Mucosa of stomach (tissue), 1 donor: ENCODE data around the gene RILPL1.
"Not testable (repeated sequence)": the region's sequence is repeated elsewhere in the genome, so short reads cannot be mapped to it uniquely, and the experiment has no call there.

Source experiments
- H3K27me3 ChIP-seq: one replicate; pipeline ENCODE4 v1.7.0; 2013; ENCODE audit warnings: mild to moderate bottlenecking, low read length; ENCODE audit not compliant: control insufficient read depth, insufficient read depth
- H3K36me3 ChIP-seq: one replicate; pipeline ENCODE4 v1.7.0; 2013; ENCODE audit warnings: low read length; ENCODE audit not compliant: control insufficient read depth, insufficient read depth
- H3K4me1 ChIP-seq: one replicate; pipeline ENCODE4 v1.7.0; 2013; ENCODE audit warnings: mild to moderate bottlenecking, low read length; ENCODE audit not compliant: control insufficient read depth, insufficient read depth
- H3K4me3 ChIP-seq: one replicate; pipeline ENCODE4 v1.7.0; 2013; ENCODE audit warnings: low read length
- H3K9ac ChIP-seq: one replicate; pipeline ENCODE4 v1.7.0; 2013; ENCODE audit warnings: mild to moderate bottlenecking, low read length, moderate library complexity
- H3K9me3 ChIP-seq: one replicate; pipeline ENCODE4 v1.7.0; 2013; ENCODE audit warnings: mild to moderate bottlenecking, low read length, moderate library complexity; ENCODE audit not compliant: control insufficient read depth
- donor health status: Pancreatic carcinoma.

Gene RILPL1

DNA sequence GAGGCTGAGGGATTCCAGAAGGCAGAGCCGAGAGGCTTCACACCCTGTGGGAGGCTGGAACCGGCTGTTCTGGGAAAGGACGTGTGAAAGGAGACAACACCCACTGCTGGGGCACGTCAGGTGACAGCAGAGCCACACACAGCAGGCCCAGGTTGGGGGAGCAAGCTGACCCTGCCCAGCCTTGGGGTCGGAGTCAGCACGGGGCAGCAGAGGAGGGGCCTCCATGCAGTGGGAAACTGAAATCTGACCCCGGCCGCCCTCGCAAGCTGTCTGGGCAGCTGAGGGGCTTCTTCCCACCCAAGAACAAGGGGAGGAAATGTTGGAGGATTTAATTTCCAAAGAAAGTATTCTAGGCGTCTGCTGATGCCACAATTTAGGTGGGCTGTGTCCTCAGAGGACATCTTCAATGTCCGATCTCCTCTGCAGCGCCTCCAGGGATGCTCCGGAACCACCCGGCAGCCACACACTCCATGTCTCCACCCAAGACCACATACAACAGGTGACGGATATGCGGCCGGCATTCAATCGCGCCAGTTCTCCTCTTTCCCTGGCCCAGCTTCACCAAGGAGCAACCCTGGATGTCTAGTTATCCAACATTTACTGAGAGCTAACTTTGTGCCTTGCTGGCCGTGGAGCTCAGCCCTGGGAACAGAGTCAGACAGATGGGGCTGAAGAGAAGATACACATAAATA is 44.8 kb downstream of the RILPL1 start:
- no peak overlapping the region for H3K9ac ChIP-seq
- no peaks in the 10 kb centered on the region for H3K27me3 ChIP-seq
- no peaks in the 10 kb centered on the region for H3K36me3 ChIP-seq
- no peaks in the 10 kb centered on the region for H3K4me1 ChIP-seq
- H3K9me3 ChIP-seq = no peaks in the 10 kb centered on the region
- H3K4me3 ChIP-seq = no peak overlapping the region

DNA sequence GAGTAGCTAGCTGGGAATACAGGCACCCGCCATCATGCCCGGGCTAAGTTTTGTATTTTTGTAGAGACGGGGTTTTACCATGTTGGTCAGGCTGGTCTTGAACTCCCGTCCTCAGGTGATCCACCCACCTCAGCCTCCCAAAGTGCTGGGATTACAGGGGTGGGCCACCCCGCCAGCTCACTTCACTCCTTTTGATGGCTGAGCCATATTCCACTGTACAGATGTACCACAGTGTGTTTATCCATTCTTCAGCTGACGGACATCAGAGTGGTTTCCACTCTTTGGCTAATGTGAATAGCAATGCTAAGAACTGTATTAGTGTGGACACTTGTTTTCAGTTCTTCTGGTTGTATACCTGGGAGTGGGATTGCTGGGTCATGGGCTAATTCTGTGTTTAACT is 46.1 kb downstream of the RILPL1 start:
- Histone ChIP-seq H3K4me3 (no peak overlapping the region), H3K36me3 (no peaks in the 10 kb centered on the region), H3K9ac (no peak overlapping the region), H3K27me3 (no peaks in the 10 kb centered on the region), H3K4me1 (no peaks in the 10 kb centered on the region), H3K9me3 (no peaks in the 10 kb centered on the region)

DNA sequence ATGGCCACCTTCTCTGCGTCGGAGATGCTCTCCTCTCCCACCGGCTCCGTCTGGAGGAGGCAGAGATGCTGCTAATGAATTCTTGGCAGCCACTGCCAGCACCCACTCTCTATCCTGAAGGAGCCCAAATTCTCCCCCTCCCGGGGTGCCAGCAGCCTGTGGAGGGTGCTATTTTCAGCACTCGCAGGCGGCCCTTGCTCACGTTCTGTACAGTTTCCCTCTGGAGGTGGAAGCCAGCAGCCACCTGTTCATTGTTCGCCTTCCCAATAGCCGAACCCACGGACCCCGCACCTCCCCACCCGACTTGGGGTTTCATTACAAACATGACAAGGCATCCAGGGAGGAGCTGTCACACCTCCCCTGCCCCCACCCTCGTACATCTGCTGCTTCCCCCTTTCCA is 47.8 kb downstream of the RILPL1 start:
- no peaks in the 10 kb centered on the region for H3K27me3 ChIP-seq

DNA sequence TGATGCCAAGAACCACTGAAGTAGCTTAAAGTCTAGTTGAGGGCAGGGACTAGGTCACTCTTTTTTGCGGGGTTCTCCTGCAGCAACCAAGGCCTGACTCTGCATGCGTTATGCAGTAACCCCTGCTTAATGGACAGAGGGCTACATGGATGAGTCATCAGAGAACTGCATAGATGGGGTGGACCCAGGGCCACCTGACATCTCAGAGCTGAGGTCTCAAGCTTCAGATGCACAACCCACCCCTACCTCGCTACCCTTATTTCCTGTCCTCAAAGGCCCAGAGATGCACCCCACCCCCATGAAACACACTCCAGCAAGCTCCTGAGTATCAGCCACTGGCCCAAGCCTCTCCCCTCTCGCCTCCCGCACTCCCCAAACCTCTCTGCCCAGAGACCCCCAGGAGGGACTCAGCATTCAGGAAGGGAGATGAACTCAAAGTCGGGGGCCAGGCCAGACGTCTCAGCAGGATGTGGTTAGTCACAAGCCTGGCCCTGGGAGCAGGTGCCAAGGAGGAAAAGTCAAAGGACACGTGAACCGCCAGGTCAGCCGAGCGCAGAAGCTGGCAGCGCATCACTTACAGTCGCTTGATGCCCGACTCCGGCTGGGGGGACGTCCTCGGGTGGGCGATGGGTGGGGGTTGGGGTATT is 49.8 kb downstream of the RILPL1 start:
- Histone ChIP-seq H3K9me3 (no peaks in the 10 kb centered on the region), H3K4me1 (no peaks in the 10 kb centered on the region), H3K4me3 (no peak overlapping the region), H3K9ac (no peak overlapping the region), H3K27me3 (no peaks in the 10 kb centered on the region), H3K36me3 (no peaks in the 10 kb centered on the region)

More for the DNA sequence above, 47.8 kb downstream of the RILPL1 start:
- Histone ChIP-seq H3K36me3 (no peaks in the 10 kb centered on the region), H3K4me1 (no peaks in the 10 kb centered on the region), H3K9ac (no peak overlapping the region), H3K4me3 (no peak overlapping the region), H3K9me3 (no peaks in the 10 kb centered on the region)

DNA sequence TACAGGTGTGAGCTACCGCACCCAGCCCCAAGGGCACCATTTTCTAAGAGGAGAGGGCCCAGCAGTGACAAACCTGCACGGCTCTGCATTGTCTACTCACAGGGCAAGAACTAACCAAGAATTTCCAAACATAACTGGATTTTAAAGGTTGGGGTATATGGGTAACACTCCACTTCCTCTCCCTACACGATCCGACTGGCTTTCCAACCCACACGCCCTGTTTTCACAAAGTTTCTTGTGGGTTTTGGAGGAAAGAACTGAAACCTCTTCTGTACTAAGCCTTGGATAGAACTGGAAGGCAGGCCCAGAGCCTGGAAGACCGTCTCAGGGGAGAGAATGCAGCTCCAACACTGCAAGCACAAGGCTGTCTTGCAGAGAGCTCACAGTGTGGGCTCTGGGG is 50.6 kb downstream of the RILPL1 start:
- no peaks in the 10 kb centered on the region for H3K36me3 ChIP-seq
- no peaks in the 10 kb centered on the region for H3K4me1 ChIP-seq
- no peaks in the 10 kb centered on the region for H3K27me3 ChIP-seq
- H3K9me3 ChIP-seq = no peaks in the 10 kb centered on the region
- H3K9ac ChIP-seq = no peak overlapping the region
- H3K4me3 ChIP-seq = no peak overlapping the region

DNA sequence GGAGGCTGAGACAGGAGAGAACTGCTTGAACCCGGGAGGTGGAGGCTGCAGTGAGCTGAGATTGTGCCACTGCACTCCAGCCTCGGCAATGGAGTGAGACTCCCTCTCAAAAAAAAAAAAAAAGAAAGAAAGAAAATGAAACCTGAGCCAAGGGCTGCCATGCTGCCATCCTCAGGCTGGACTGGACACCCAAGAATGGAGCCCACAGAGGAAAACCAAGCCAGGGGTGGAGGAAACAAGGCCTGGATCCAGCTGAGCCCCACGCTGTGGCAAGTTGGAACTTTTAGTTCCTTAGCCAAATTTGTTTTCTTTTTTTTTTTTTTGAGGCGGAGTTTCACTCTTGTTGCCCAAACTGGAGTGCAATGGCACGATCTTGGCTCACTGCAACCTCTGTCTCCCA is 52.3 kb downstream of the RILPL1 start:
- not testable (repeated sequence) for H3K4me3 ChIP-seq, H3K36me3 ChIP-seq, H3K9me3 ChIP-seq, H3K4me1 ChIP-seq, H3K9ac ChIP-seq, H3K27me3 ChIP-seq

DNA sequence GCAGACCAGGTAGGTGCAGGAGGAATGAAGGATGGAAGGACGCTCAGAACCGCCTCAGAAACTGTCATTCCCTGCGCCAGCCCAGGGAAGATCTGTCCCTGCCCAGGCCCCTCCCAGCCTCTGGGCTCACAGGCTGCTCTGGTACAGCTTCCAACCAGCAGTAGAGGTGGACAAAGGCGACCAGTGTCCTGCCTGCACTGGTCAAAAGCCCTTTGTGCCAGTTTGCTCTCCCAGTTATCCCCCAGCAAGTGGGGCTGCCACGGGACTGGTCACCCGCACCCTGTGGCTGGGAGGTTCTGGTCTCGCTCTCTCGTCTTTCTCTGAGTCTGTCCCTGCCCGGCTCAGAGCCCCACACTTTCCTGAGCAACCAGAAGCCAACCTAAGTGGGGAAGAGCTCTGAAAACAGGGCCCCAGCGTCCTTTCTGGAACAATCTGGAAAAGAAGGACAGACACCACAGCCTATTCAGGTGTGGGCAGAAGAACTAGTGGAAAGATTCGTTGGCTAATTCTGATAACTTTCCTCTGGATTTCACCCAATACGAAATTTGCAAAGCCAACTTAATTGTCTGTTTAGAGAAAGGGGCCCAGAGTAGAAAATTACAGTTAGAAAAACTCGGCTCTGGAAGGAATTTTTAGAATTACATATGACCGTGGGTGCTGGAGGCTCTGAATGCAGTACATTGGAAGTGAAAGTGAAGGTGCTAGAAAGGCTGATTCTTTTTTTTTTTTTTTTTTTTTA is 53.9 kb downstream of the RILPL1 start:
- no peaks in the 10 kb centered on the region for H3K4me1 ChIP-seq
- no peaks in the 10 kb centered on the region for H3K27me3 ChIP-seq
- H3K9me3 ChIP-seq = no peaks in the 10 kb centered on the region
- no peak overlapping the region for H3K4me3 ChIP-seq
- no peaks in the 10 kb centered on the region for H3K36me3 ChIP-seq
- no peak overlapping the region for H3K9ac ChIP-seq

DNA sequence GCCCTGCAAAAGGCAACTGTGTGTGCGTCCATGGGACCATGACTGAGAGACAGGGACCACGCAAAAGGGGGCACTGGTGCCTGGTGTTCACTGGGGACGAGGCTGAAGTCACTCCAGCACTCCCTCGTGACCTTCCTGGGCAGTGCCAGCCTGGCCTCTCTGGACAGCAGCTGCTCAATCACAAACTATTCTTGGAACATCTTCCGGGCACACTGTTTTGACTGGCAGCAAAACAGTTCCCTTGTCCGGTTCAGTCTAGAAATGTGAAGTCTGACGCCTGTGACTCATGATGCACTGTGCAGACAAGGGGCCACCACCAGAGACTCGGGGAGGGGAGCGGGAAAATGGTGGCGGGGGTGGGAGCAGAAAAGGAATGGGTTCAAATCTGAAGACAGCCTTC is 54.8 kb downstream of the RILPL1 start:
- Histone ChIP-seq H3K4me1 (no peaks in the 10 kb centered on the region), H3K36me3 (no peaks in the 10 kb centered on the region), H3K4me3 (no peak overlapping the region), H3K9ac (no peak overlapping the region), H3K9me3 (no peaks in the 10 kb centered on the region), H3K27me3 (no peaks in the 10 kb centered on the region)

DNA sequence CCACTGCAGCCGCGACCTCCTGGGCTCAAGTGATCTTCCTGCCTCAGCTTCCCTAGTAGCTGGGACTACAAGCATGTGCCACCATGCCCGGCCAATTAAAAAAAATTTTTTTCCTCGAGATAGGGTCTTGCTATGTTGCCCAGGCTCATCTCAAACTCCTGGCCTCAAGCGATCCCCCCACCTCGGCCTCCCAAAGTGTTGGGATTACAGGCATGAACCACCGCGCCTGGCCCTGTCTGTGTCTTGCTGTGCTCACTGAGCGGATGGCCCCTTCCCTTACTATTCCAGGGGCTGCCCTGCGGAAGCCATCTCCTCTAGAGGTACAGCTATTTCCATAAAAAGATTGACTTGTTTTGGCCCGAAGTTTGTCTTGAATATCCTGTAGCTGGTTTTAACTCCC is 55.5 kb downstream of the RILPL1 start:
- Histone ChIP-seq H3K9me3 (no peaks in the 10 kb centered on the region), H3K4me1 (no peaks in the 10 kb centered on the region), H3K27me3 (no peaks in the 10 kb centered on the region), H3K36me3 (no peaks in the 10 kb centered on the region), H3K9ac (no peak overlapping the region), H3K4me3 (no peak overlapping the region)

DNA sequence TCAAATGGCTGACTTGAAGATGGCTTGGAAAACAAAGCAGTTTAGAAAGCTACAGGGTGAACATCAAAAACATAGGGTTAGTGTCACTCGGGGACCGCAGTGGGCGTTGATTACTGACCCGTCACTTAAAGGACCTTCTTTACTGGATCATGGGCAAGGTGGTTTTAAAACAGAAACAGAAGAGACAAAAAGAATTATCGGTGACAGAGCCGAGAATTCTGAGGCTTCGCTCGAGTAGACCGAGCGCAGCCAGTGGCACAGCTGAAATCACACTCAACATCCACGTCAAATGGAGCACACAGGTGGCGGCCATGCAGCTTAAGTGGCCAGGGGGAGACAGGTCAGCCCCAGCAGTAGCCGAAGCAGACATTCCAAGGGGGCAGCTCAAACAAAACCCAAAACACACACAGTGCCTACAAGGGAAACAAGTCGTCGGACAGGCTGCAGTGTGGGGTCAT is 58.2 kb downstream of the RILPL1 start:
- Histone ChIP-seq H3K36me3 (peaks cover 7% of the 10 kb centered on the region), H3K9ac (no peak overlapping the region)

DNA sequence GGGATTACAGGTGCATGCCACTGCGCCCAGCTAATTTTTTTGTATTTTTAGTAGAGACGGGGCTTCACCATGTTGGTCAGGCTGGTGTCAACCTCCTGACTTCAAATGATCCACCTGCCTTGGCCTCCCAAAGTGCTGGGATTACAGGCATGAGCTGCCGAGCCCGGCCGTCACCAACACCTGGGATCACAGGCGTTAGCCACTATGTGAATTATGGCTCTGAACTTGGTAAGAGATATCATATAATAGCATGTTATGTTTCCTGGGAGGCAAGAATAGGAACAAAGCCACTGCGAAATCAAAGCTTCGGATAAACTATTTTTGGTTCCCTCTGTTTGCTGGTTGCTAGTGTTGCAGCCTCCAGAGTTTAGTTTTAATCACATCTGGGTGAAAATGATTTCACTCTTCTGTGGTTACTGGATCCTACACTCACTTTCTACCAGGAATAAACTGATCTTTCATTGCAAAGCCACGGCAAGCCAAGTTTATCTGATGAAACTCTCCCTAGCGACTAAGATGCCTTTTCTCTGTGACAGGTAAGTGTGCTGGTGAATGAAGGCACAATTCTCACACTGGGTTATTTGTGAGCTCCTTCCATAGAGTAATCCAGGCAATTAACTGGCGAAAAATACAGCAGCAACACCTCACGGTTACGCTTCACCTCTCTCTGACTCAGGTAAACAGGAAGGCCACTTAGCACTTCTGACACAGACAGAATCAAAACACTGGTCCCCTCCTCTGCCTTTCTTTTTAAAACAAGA is 58.9 kb downstream of the RILPL1 start:
- H3K4me1 ChIP-seq = no peaks in the 10 kb centered on the region
- no peak overlapping the region for H3K9ac ChIP-seq
- no peaks in the 10 kb centered on the region for H3K27me3 ChIP-seq
- H3K36me3 ChIP-seq = peaks cover 7% of the 10 kb centered on the region
- H3K4me3 ChIP-seq = no peak overlapping the region
- no peaks in the 10 kb centered on the region for H3K9me3 ChIP-seq

More for the DNA sequence above, 58.2 kb downstream of the RILPL1 start:
- Histone ChIP-seq H3K27me3 (no peaks in the 10 kb centered on the region), H3K9me3 (no peaks in the 10 kb centered on the region), H3K4me3 (no peak overlapping the region), H3K4me1 (no peaks in the 10 kb centered on the region)

DNA sequence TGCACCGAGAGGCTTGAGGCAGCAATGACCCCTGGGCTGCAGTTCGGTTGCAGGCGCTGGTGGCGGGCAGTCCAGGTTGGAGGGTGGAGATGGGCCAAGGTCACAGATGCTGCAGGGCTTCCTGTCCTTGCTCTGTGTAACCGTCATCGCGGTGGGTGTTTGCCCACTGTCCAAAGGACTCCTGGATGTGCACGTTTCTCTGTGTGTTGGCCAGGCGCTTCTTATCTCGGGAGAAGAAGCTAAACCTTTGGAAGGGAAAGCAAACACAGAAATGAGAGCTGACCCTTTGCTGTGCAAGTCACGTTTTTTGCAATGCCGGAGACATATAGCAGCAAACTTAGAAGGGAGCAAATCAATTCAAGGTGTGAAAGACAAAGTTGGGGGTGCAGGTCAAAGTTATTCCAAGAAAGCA is 61.1 kb downstream of the RILPL1 start:
- Histone ChIP-seq H3K9ac (no peak overlapping the region), H3K36me3 (peaks cover 7% of the 10 kb centered on the region), H3K27me3 (no peaks in the 10 kb centered on the region), H3K4me3 (no peak overlapping the region), H3K4me1 (no peaks in the 10 kb centered on the region), H3K9me3 (no peaks in the 10 kb centered on the region)
